ENCODE data around the gene GRIN2A.

The GRIN2A gene

DNA sequence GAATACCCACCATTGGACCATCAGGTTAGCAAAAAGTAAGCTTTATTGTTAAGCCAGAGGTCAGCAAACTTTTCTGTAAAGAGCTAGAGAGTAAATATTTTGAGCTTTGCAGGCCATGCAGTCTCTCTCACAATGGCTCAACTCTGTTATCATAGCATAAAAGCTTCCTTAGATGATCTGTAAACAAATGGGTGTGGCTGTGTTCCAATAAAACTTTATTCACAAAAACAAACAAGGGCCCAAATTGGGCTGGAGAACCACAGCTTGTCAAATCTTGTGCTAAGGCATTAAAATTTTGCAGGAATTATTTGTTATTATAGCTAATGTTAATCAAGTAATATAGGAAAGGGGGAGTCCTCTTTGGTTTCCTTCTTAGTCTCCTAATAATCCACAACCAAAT is 153.6 kb downstream of the GRIN2A start:
- H3K4me1 ChIP-seq (ENCODE audit: control insufficient read depth in 1 of 2, insufficient read depth in 2 of 2, low read length in 2 of 2): no peaks in the 10 kb centered on the region
- H3K36me3 ChIP-seq (ENCODE audit: control insufficient read depth in 1 of 2, insufficient read depth in 2 of 2, low read length in 2 of 2): no peaks in the 10 kb centered on the region
- H3K4me3 ChIP-seq (ENCODE audit: low read depth in 1 of 2, low read length in 2 of 2): no peak overlapping the region
- H3K27ac ChIP-seq (ENCODE audit: low read length): no peak overlapping the region
- no peaks in the 10 kb centered on the region for H3K9me3 ChIP-seq (ENCODE audit: control insufficient read depth in 1 of 2, low read length in 2 of 2)
- no peaks in the 10 kb centered on the region for H3K27me3 ChIP-seq (ENCODE audit: low read depth, low read length)

DNA sequence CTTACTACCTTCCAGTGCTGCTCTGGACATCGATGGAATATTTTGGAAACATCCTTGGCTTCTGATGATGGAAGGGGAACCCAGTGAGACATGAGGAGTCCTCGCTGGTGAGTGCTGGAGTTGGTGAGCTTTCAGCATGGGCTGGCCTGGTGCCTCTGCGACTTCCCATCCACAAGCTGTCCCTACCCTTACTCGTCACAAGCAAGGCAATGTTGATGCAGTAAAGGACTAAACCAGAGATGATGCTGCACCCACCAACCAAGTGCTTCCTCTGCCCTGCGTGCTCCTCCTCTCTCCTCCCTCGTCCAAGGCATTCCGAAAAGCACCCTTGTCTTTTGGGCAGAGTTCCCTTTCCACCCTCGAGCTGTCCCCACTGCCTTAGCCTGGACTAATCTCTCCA is 154.7 kb downstream of the GRIN2A start:
- Histone ChIP-seq H3K4me1 (ENCODE audit: control insufficient read depth in 1 of 2, insufficient read depth in 2 of 2, low read length in 2 of 2) (no peaks in the 10 kb centered on the region), H3K9me3 (ENCODE audit: control insufficient read depth in 1 of 2, low read length in 2 of 2) (no peaks in the 10 kb centered on the region), H3K4me3 (ENCODE audit: low read depth in 1 of 2, low read length in 2 of 2) (no peak overlapping the region), H3K27ac (ENCODE audit: low read length) (no peak overlapping the region), H3K27me3 (ENCODE audit: low read depth, low read length) (no peaks in the 10 kb centered on the region), H3K36me3 (ENCODE audit: control insufficient read depth in 1 of 2, insufficient read depth in 2 of 2, low read length in 2 of 2) (no peaks in the 10 kb centered on the region)

DNA sequence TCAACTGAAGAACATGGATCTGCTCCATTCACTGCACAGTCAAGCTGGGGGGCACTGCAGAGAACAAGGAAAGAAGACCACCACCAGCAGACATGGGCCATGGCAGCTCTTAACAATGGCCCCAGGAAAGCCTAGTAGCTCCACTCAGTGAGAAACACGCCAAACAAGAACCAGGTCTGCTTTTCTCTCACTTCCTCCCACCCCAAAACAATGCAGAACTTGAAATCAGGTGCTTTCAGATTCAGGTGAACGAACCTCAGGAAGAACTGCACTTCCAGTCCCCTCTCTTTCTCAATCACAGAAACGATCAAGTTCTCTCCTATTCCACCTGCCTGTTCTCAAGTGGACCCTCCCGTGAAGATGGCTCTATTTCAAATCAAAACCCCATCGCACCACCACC is 155.6 kb downstream of the GRIN2A start:
- Histone ChIP-seq H3K27ac (ENCODE audit: low read length) (no peak overlapping the region), H3K36me3 (ENCODE audit: control insufficient read depth in 1 of 2, insufficient read depth in 2 of 2, low read length in 2 of 2) (no peaks in the 10 kb centered on the region), H3K4me3 (ENCODE audit: low read depth in 1 of 2, low read length in 2 of 2) (no peak overlapping the region), H3K27me3 (ENCODE audit: low read depth, low read length) (no peaks in the 10 kb centered on the region), H3K4me1 (ENCODE audit: control insufficient read depth in 1 of 2, insufficient read depth in 2 of 2, low read length in 2 of 2) (no peaks in the 10 kb centered on the region), H3K9me3 (ENCODE audit: control insufficient read depth in 1 of 2, low read length in 2 of 2) (no peaks in the 10 kb centered on the region)

- Histone ChIP-seq H3K27me3 (ENCODE audit: low read depth, low read length) (no peaks in the 10 kb centered on the region), H3K9me3 (ENCODE audit: control insufficient read depth in 1 of 2, low read length in 2 of 2) (no peaks in the 10 kb centered on the region), H3K27ac (ENCODE audit: low read length) (no peak overlapping the region), H3K4me1 (ENCODE audit: control insufficient read depth in 1 of 2, insufficient read depth in 2 of 2, low read length in 2 of 2) (no peaks in the 10 kb centered on the region), H3K4me3 (ENCODE audit: low read depth in 1 of 2, low read length in 2 of 2) (no peak overlapping the region), H3K36me3 (ENCODE audit: control insufficient read depth in 1 of 2, insufficient read depth in 2 of 2, low read length in 2 of 2) (no peaks in the 10 kb centered on the region)
These were observed 160.1 kb downstream of the GRIN2A start for GRCh38 chr16:10022098-10022497.

- Histone ChIP-seq H3K36me3 (ENCODE audit: control insufficient read depth in 1 of 2, insufficient read depth in 2 of 2, low read length in 2 of 2) (no peaks in the 10 kb centered on the region), H3K27me3 (ENCODE audit: low read depth, low read length) (no peaks in the 10 kb centered on the region), H3K4me3 (ENCODE audit: low read depth in 1 of 2, low read length in 2 of 2) (no peak overlapping the region), H3K9me3 (ENCODE audit: control insufficient read depth in 1 of 2, low read length in 2 of 2) (no peaks in the 10 kb centered on the region), H3K4me1 (ENCODE audit: control insufficient read depth in 1 of 2, insufficient read depth in 2 of 2, low read length in 2 of 2) (no peaks in the 10 kb centered on the region), H3K27ac (ENCODE audit: low read length) (no peak overlapping the region)
These were observed 161.4 kb downstream of the GRIN2A start for GRCh38 chr16:10020866-10021265.

GRCh38 chr16:10016752-10017151 is 165.5 kb downstream of the GRIN2A start:
- H3K4me1 ChIP-seq (ENCODE audit: control insufficient read depth in 1 of 2, insufficient read depth in 2 of 2, low read length in 2 of 2): no peaks in the 10 kb centered on the region
- no peaks in the 10 kb centered on the region for H3K9me3 ChIP-seq (ENCODE audit: control insufficient read depth in 1 of 2, low read length in 2 of 2)
- H3K27ac ChIP-seq (ENCODE audit: low read length): no peak overlapping the region
- no peaks in the 10 kb centered on the region for H3K27me3 ChIP-seq (ENCODE audit: low read depth, low read length)
- no peak overlapping the region for H3K4me3 ChIP-seq (ENCODE audit: low read depth in 1 of 2, low read length in 2 of 2)
- H3K36me3 ChIP-seq (ENCODE audit: control insufficient read depth in 1 of 2, insufficient read depth in 2 of 2, low read length in 2 of 2): no peaks in the 10 kb centered on the region

GRCh38 chr16:10015397-10015796 is 166.8 kb downstream of the GRIN2A start:
- Histone ChIP-seq H3K4me3 (ENCODE audit: low read depth in 1 of 2, low read length in 2 of 2) (no peak overlapping the region), H3K36me3 (ENCODE audit: control insufficient read depth in 1 of 2, insufficient read depth in 2 of 2, low read length in 2 of 2) (no peaks in the 10 kb centered on the region), H3K9me3 (ENCODE audit: control insufficient read depth in 1 of 2, low read length in 2 of 2) (no peaks in the 10 kb centered on the region), H3K27ac (ENCODE audit: low read length) (no peak overlapping the region), H3K4me1 (ENCODE audit: control insufficient read depth in 1 of 2, insufficient read depth in 2 of 2, low read length in 2 of 2) (no peaks in the 10 kb centered on the region), H3K27me3 (ENCODE audit: low read depth, low read length) (no peaks in the 10 kb centered on the region)

DNA sequence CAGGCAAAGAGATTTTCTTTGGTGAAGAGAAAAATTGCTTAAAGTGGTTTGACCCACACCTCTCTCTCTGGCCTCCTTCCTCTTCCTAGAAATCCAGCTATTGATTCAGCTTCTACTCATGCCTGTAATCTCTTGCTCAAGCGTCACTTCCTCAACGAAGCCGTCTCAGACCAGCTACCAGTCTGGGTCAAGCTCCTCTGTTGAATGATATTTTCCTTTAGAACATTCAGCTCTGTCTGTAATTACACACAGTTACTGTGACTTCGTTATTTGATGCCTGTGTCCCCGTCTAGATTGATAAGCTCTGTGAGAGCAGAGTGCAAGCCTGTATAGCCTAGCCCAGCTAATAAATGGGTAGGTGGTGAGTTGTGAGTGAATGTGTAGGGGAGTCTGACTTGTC is 168.5 kb downstream of the GRIN2A start:
- no peak overlapping the region for H3K4me3 ChIP-seq (ENCODE audit: low read depth in 1 of 2, low read length in 2 of 2)

GRCh38 chr16:10013364-10013763 is 168.9 kb downstream of the GRIN2A start:
- Histone ChIP-seq H3K36me3 (ENCODE audit: control insufficient read depth in 1 of 2, insufficient read depth in 2 of 2, low read length in 2 of 2) (no peaks in the 10 kb centered on the region), H3K27me3 (ENCODE audit: low read depth, low read length) (no peaks in the 10 kb centered on the region), H3K9me3 (ENCODE audit: control insufficient read depth in 1 of 2, low read length in 2 of 2) (no peaks in the 10 kb centered on the region), H3K4me1 (ENCODE audit: control insufficient read depth in 1 of 2, insufficient read depth in 2 of 2, low read length in 2 of 2) (no peaks in the 10 kb centered on the region), H3K27ac (ENCODE audit: low read length) (no peak overlapping the region), H3K4me3 (ENCODE audit: low read depth in 1 of 2, low read length in 2 of 2) (no peak overlapping the region)

More for the DNA sequence above, 168.5 kb downstream of the GRIN2A start:
- no peaks in the 10 kb centered on the region for H3K27me3 ChIP-seq (ENCODE audit: low read depth, low read length)
- H3K27ac ChIP-seq (ENCODE audit: low read length): no peak overlapping the region
- H3K9me3 ChIP-seq (ENCODE audit: control insufficient read depth in 1 of 2, low read length in 2 of 2): no peaks in the 10 kb centered on the region
- no peaks in the 10 kb centered on the region for H3K4me1 ChIP-seq (ENCODE audit: control insufficient read depth in 1 of 2, insufficient read depth in 2 of 2, low read length in 2 of 2)
- no peaks in the 10 kb centered on the region for H3K36me3 ChIP-seq (ENCODE audit: control insufficient read depth in 1 of 2, insufficient read depth in 2 of 2, low read length in 2 of 2)

DNA sequence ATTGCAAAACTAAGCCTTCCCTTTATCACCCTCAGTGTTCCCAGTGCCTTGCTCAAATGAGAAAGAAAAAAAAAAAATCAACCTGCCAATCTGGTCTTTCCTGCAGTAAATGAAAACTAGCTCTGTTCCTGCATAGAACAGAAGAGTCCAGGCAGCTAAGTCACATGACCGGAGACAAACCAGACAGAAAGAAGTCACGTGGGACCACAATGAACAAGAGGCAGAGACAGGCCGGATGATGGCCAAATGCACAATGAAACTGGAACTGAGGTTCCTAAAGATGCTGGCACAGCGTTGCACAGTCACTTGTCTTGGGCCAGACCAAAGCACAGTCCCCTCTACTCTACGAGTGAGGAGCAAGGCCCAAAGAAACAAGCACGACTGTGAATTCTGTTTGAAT is 172.5 kb downstream of the GRIN2A start:
- Histone ChIP-seq H3K9me3 (ENCODE audit: control insufficient read depth in 1 of 2, low read length in 2 of 2) (peaks cover 0 to 6% of the 10 kb centered on the region in 2 donors), H3K36me3 (ENCODE audit: control insufficient read depth in 1 of 2, insufficient read depth in 2 of 2, low read length in 2 of 2) (no peaks in the 10 kb centered on the region), H3K4me3 (ENCODE audit: low read depth in 1 of 2, low read length in 2 of 2) (no peak overlapping the region), H3K27ac (ENCODE audit: low read length) (no peak overlapping the region), H3K4me1 (ENCODE audit: control insufficient read depth in 1 of 2, insufficient read depth in 2 of 2, low read length in 2 of 2) (no peaks in the 10 kb centered on the region), H3K27me3 (ENCODE audit: low read depth, low read length) (no peaks in the 10 kb centered on the region)

DNA sequence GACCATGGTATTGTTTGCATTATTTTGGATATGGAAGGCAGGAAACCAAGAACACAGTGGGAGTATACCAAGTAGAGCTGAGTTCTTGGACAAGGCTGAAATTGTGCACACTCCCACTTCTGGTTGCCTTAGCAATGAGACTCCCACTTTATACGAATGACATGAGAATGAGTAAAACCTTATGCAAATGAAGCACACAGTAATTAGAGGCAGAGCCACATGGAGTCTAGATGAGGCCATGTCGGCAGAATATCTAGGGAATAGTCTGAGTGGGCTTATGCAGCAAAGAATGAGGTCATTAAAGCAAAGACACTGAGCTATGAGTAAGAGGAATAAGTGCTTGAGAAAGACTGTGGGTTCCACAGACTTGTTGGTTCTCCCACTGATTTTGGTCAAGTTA is 178.7 kb downstream of the GRIN2A start:
- no peaks in the 10 kb centered on the region for H3K4me1 ChIP-seq (ENCODE audit: control insufficient read depth in 1 of 2, insufficient read depth in 2 of 2, low read length in 2 of 2)
- H3K9me3 ChIP-seq (ENCODE audit: control insufficient read depth in 1 of 2, low read length in 2 of 2): peaks cover 0 to 8% of the 10 kb centered on the region in 2 donors
- H3K36me3 ChIP-seq (ENCODE audit: control insufficient read depth in 1 of 2, insufficient read depth in 2 of 2, low read length in 2 of 2): no peaks in the 10 kb centered on the region
- no peaks in the 10 kb centered on the region for H3K27me3 ChIP-seq (ENCODE audit: low read depth, low read length)
- no peak overlapping the region for H3K27ac ChIP-seq (ENCODE audit: low read length)
- no peak overlapping the region for H3K4me3 ChIP-seq (ENCODE audit: low read depth in 1 of 2, low read length in 2 of 2)

- peaks cover 0 to 8% of the 10 kb centered on the region in 2 donors for H3K9me3 ChIP-seq (ENCODE audit: control insufficient read depth in 1 of 2, low read length in 2 of 2)
These were observed 180.9 kb downstream of the GRIN2A start for GRCh38 chr16:10001258-10001775.

More at GRCh38 chr16:10001258-10001775, 180.9 kb downstream of the GRIN2A start:
- Histone ChIP-seq H3K27ac (ENCODE audit: low read length) (no peak overlapping the region), H3K27me3 (ENCODE audit: low read depth, low read length) (no peaks in the 10 kb centered on the region), H3K4me1 (ENCODE audit: control insufficient read depth in 1 of 2, insufficient read depth in 2 of 2, low read length in 2 of 2) (no peaks in the 10 kb centered on the region), H3K4me3 (ENCODE audit: low read depth in 1 of 2, low read length in 2 of 2) (no peak overlapping the region), H3K36me3 (ENCODE audit: control insufficient read depth in 1 of 2, insufficient read depth in 2 of 2, low read length in 2 of 2) (no peaks in the 10 kb centered on the region)

Data from muscle layer of duodenum (tissue), 2 donors.